Activated CD8-positive, alpha-beta T cell treated with anti-CD3 and anti-CD28 coated beads for 36 hours (primary cell): ENCODE data around the gene UGT1A6. TPM values are rescaled to one million over a fixed set of nuclear protein-coding genes. Genes with fewer than 3 reads are reported as not detected.

Experiments used
- ATAC-seq: fragments of 200-7000 bp; cut with Tn5 transposase; one replicate; pipeline ENCODE4 v1.10.0; 2021; ENCODE audit warnings: mild to moderate bottlenecking, moderate library complexity
- CTCF ChIA-PET: fragments of 350-600 bp; sonication (Branson Sonifier 250); formaldehyde crosslinking; loops from one replicate; lab custom pipeline; 2021; ENCODE audit warnings: antibody characterized with exemption; lab: Charles Lee
- POLR2A ChIA-PET: fragments of 350-600 bp; sonication (Branson Sonifier 250); formaldehyde crosslinking; loops from one replicate; lab custom pipeline; 2021; ENCODE audit warnings: antibody characterized with exemption; lab: Charles Lee
- DNase-seq: peaks from one replicate; pipeline ENCODE4 v3.0.0-alpha.2; 2020
- H3K27ac Mint-ChIP-seq: one replicate; pipeline ENCODE4 v1.8.0; 2021; ENCODE audit warnings: mild to moderate bottlenecking, mixed read lengths
- H3K27me3 Mint-ChIP-seq: one replicate; pipeline ENCODE4 v1.8.0; 2021; ENCODE audit warnings: mixed read lengths
- H3K36me3 Mint-ChIP-seq: one replicate; pipeline ENCODE4 v1.8.0; 2021; ENCODE audit warnings: low read depth, mixed read lengths
- H3K4me1 Mint-ChIP-seq: one replicate; pipeline ENCODE4 v1.8.0; 2021; ENCODE audit warnings: low read depth, mixed read lengths
- H3K4me3 Mint-ChIP-seq: one replicate; pipeline ENCODE4 v1.8.0; 2021; ENCODE audit warnings: mild to moderate bottlenecking, moderate library complexity, mixed read lengths
- H3K9me3 Mint-ChIP-seq: one replicate; pipeline ENCODE4 v1.8.0; 2021; ENCODE audit warnings: mixed read lengths
- intact Hi-C: fragments of 100-400 bp; cut with micrococcal nuclease; formaldehyde crosslinking; loops from one replicate; pipeline ENCODE4 v1.10.0; 2022
- total RNA-seq, 2 experiments: library from RNA; stranded (reverse); gene quantifications; one replicate each; pipeline ENCODE4 v1.2.3, GENCODE V29; 2021
- TF ChIP-seq, protein P1 (sequence below): fragments of 200-600 bp; IDR thresholded peaks from one replicate; pipeline ENCODE4 v1.8.0; 2022; ENCODE audit warnings: antibody characterized with exemption, mild to moderate bottlenecking

Gene UGT1A6
- total RNA-seq, 2 experiments from 2014 or later: not detected

DNA sequence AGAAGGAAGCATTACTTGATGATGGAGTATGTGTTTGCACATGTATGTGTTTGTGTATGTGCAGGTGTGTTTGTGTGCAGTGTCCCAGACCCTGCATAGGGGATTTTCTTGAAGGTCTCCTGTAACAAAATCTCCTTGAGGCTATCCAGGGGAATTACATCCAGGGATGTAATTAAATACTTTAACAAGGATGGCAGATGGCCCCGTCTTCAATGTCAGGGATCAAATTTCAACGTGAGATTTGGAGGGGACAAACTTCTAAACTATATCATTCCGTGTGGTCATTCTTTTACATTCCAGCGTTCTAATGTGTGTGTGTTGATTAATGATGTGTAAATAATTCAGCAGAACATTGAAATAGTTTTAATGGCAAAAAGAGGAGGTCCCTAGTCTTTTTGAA is 17.7 kb upstream of the UGT1A6 start:
- TF ChIP-seq, protein P1, sequence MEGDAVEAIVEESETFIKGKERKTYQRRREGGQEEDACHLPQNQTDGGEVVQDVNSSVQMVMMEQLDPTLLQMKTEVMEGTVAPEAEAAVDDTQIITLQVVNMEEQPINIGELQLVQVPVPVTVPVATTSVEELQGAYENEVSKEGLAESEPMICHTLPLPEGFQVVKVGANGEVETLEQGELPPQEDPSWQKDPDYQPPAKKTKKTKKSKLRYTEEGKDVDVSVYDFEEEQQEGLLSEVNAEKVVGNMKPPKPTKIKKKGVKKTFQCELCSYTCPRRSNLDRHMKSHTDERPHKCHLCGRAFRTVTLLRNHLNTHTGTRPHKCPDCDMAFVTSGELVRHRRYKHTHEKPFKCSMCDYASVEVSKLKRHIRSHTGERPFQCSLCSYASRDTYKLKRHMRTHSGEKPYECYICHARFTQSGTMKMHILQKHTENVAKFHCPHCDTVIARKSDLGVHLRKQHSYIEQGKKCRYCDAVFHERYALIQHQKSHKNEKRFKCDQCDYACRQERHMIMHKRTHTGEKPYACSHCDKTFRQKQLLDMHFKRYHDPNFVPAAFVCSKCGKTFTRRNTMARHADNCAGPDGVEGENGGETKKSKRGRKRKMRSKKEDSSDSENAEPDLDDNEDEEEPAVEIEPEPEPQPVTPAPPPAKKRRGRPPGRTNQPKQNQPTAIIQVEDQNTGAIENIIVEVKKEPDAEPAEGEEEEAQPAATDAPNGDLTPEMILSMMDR: no peak
- Mint-ChIP-seq H3K9me3 (no peaks in the 10 kb centered on the region), H3K4me3 (no peak overlapping the region), H3K4me1 (no peaks in the 10 kb centered on the region), H3K27me3 (peaks cover 17% of the 10 kb centered on the region), H3K27ac (no peak overlapping the region), H3K36me3 (no peaks in the 10 kb centered on the region)
- intact Hi-C loops: no loop called here
- DNase-seq (no peak), ATAC-seq (no peak)
- CTCF ChIA-PET: no interaction called here
- POLR2A ChIA-PET: no interaction called here

DNA sequence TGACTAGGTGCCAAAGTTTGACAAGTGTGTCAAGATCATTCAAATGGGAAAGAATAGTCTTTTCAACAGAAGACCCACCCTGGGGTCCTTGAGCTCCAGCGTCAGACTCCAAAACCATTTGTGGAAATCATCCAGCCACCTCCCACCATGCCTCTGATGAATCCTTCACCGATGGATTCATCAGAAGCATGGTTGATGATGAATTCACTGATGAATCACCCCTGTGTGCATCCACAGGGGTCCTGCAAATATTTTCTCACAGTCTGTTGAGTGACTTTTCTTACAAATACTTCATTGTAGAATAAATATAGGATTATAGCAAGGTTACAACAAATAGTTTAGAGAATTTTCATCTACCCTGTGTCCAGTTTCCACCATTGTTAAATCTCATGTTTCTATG is 16.6 kb upstream of the UGT1A6 start:
- peaks cover 10% of the 10 kb centered on the region for H3K27me3 Mint-ChIP-seq
- H3K9me3 Mint-ChIP-seq: no peaks in the 10 kb centered on the region
- TF ChIP-seq, protein P1: no peak
- H3K4me3 Mint-ChIP-seq: no peak overlapping the region
- no peaks in the 10 kb centered on the region for H3K36me3 Mint-ChIP-seq
- ATAC-seq (no peak), DNase-seq (no peak)
- ChIA-PET CTCF (no interaction called here), POLR2A (interaction anchor here (0.6 kb wide), 1 partner anchor 16 kb away, joined by 3 read pairs; the partner anchor contains the start of gene UGT1A6)
- H3K27ac Mint-ChIP-seq: no peak overlapping the region
- intact Hi-C loops: no loop called here
- H3K4me1 Mint-ChIP-seq: no peaks in the 10 kb centered on the region

DNA sequence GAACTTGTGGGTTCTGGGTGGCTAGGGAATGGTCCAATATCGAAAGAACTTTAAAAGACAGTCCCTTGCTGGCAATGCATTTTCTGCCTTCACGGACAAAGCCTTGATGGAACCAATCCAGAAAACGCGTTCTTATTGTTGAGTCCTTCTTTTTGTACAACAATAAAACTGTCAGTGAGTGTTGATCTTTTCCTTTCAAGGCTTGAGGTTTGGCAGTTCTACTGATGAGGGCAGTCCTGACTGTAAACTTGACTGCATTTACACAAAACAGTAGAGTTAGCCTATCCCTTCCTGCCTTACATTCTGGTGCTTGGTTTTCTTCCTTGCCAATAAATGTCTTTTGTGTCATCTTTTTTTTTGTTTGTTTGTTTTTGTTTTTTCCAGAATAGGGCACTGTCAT is 13.5 kb upstream of the UGT1A6 start:
- POLR2A ChIA-PET: no interaction called here

DNA sequence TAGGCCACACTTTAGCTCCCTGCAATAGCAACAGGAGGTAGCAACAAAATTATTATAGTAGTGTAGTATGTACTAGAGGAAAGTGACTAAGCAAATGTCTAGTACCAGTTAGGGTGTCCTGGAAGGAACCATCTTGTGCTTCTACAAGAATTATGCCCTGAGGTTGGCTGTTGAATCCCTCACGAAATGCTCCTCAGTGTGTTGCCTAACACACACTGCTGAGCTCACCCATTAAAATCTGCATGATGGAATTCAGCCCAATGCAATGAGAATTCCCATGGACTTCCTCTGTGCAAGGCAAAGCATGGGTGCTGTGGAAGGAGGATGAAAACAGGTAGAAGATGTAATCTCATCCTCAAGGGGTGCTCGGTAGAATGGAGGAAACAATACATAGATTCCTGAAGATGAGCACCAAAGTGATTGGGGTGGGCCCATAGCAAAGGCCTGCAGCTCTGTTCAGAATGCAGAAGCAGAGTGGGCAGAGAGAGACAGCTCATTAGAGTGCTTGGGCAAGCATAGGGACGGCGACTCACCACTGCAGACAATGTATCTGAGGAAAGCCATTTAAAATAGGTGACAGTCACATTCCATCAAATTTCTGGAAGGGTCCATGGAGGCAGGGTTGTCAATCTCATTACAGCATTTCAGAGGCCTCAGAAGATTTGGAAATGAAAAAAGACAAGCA is 12.2 kb upstream of the UGT1A6 start:
- Mint-ChIP-seq H3K4me3 (no peak overlapping the region), H3K4me1 (no peaks in the 10 kb centered on the region), H3K27me3 (peaks cover 4% of the 10 kb centered on the region), H3K36me3 (no peaks in the 10 kb centered on the region), H3K27ac (no peak overlapping the region), H3K9me3 (no peaks in the 10 kb centered on the region)
- TF ChIP-seq, protein P1: no peak
- ATAC-seq: no peak
- DNase-seq: no peak
- CTCF ChIA-PET: interaction anchor here (1.2 kb wide), 1 partner anchor 31 kb away, joined by 3 read pairs; no protein-coding TSS in a partner anchor
- POLR2A ChIA-PET: no interaction called here
- intact Hi-C loops: no loop called here

More for the DNA sequence above, 13.5 kb upstream of the UGT1A6 start:
- Mint-ChIP-seq H3K27ac (no peak overlapping the region), H3K27me3 (peaks cover 4% of the 10 kb centered on the region), H3K4me1 (no peaks in the 10 kb centered on the region), H3K9me3 (no peaks in the 10 kb centered on the region), H3K4me3 (no peak overlapping the region), H3K36me3 (no peaks in the 10 kb centered on the region)
- CTCF ChIA-PET: no interaction called here
- ATAC-seq (no peak), DNase-seq (no peak)
- intact Hi-C loops: no loop called here
- TF ChIP-seq, protein P1: no peak

DNA sequence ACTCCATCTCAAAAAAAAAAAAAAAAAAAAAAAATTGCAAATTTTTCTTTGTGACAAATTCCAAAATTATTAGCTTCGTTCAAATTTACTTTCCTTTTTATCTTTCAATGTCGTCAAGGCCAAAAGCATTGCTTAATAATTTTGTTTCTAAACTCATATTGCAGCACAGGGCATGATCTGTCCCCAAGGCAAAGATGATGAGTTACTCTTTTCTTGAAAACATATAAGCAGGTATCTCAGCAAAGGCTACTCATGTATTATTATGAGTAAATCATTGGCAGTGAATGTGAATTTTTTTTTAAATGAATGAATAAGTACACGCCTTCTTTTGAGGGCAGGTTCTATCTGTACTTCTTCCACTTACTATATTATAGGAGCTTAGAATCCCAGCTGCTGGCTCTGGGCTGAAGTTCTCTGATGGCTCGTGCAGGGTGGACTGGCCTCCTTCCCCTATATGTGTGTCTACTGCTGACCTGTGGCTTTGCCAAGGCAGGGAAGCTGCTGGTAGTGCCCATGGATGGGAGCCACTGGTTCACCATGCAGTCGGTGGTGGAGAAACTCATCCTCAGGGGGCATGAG is 11.1 kb upstream of the UGT1A6 start, which contains the start of gene UGT1A7:
TSS of gene UGT1A7 (plus strand) at position 381 of the 579 bp plus-strand sequence. CDS start at position 418, 37 bp downstream.
- peaks cover 4% of the 10 kb centered on the region for H3K27me3 Mint-ChIP-seq
- CTCF ChIA-PET: no interaction called here
- POLR2A ChIA-PET: no interaction called here
- TF ChIP-seq, protein P1: no peak
- H3K9me3 Mint-ChIP-seq: no peaks in the 10 kb centered on the region
- no peak within 1 kb of the TSS for H3K4me3 Mint-ChIP-seq
- ATAC-seq (no peak), DNase-seq (no peak)
- H3K27ac Mint-ChIP-seq: no peak within 1 kb of the TSS
- H3K36me3 Mint-ChIP-seq: no peaks in the 10 kb centered on the region
- H3K4me1 Mint-ChIP-seq: no peaks in the 10 kb centered on the region
- intact Hi-C loops: no loop called here
